Kidney (tissue), 14 donors: ENCODE data around the gene NEK7. TPM values are rescaled to one million over a fixed set of nuclear protein-coding genes. Genes with fewer than 3 reads are reported as not detected.

ENCODE experiments used
- DNase-seq, 5 donors: peaks; one replicate each; pipeline ENCODE4 v3.0.0-alpha.2; 2013 to 2020
- FAIRE-seq: peaks from 2 replicates; lab custom pipeline; 2012; peaks lifted over from hg19 to GRCh38; lab: Jason Lieb, UNC
- H3K27ac ChIP-seq, 2 donors: one replicate each; pipeline ENCODE4 v1.7.0; 2013; ENCODE audit warnings: low read depth in 2 of 2, low read length in 2 of 2, inconsistent platforms in 1 of 2
- H3K27me3 ChIP-seq: one replicate; pipeline ENCODE4 v1.7.1; 2013; ENCODE audit warnings: low read length, inconsistent platforms; ENCODE audit not compliant: control insufficient read depth, insufficient read depth
- H3K36me3 ChIP-seq, 3 donors: one replicate each; pipeline versions ENCODE4 v1.7.0 to v1.7.1; 2013; ENCODE audit warnings: low read length in 3 of 3, control low read depth in 1 of 3, inconsistent platforms in 1 of 3; ENCODE audit not compliant: insufficient read depth in 3 of 3, control insufficient read depth in 2 of 3
- H3K4me1 ChIP-seq, 3 donors: one replicate each; pipeline versions ENCODE4 v1.7.0 to v1.7.1; 2013; ENCODE audit warnings: low read length in 3 of 3, inconsistent platforms in 1 of 3, low read depth in 1 of 3; ENCODE audit not compliant: control insufficient read depth in 2 of 3, insufficient read depth in 2 of 3
- H3K4me3 ChIP-seq, 3 donors: one replicate each; pipeline versions ENCODE4 v1.7.0 to v1.8.1; 2013; ENCODE audit warnings: low read length in 3 of 3, control low read depth in 1 of 3, inconsistent platforms in 1 of 3
- H3K9ac ChIP-seq, 3 donors: one replicate each; pipeline versions ENCODE4 v1.7.0 to v1.7.1; 2013; ENCODE audit warnings: low read length in 3 of 3, control low read depth in 1 of 3, inconsistent platforms in 1 of 3
- H3K9me3 ChIP-seq, 3 donors: one replicate each; pipeline versions ENCODE4 v1.7.0 to v1.7.1; 2013; ENCODE audit warnings: low read length in 3 of 3, control low read depth in 1 of 3, inconsistent platforms in 1 of 3; ENCODE audit not compliant: control insufficient read depth in 2 of 3, insufficient read depth in 1 of 3
- CTCF ChIP-seq: IDR thresholded peaks from 3 replicates; pipeline ENCODE4 v1.5.1; 2012; ENCODE audit warnings: mild to moderate bottlenecking, moderate library complexity, borderline replicate concordance; ENCODE audit not compliant: insufficient read depth; ENCODE audit errors: extremely low read depth
- intact Hi-C: fragments of 100-400 bp; cut with DNase I; formaldehyde crosslinking; loops from one replicate; pipeline ENCODE4 v1.11.1; 2022
- polyA plus RNA-seq: library from polyadenylated mRNA; stranded (reverse); fragments of 350-450 nt; fragmentation: Illumina TruSeq; extraction: RNeasy Lipid Tissue Mini Kit (QIAGEN cat#74804); gene quantifications from one replicate; pipeline ENCODE4 v1.2.3, GENCODE V29; 2014; ENCODE audit warnings: low read depth, low replicate concordance; ENCODE audit not compliant: insufficient read depth
- total RNA-seq: library from RNA; stranded (reverse); fragmentation: NEBNext Ultra II Directional; extraction: Animal tissue kit (Norgen Biotek cat#: 25700); gene quantifications from one replicate; pipeline ENCODE4 v1.2.1, GENCODE V29; 2021
- donor health status: control.
- donor health status: control.
- donor health status: control.
- donor health status: control.
- donor health status: control.
- donor health status: DM: yes; HTN: yes; CAD: no.
- donor health status: Normal renal cell carcinoma (clear cell type).

Gene NEK7
- total and polyA plus RNA-seq, 2 donors from 2014 or later, result 17.3 to 65.5 TPM

GRCh38 chr1:198276241-198276640 lies 119.4 kb downstream of the NEK7 start:
- H3K27me3 ChIP-seq, result no peaks in the 10 kb centered on the region
- no peak for DNase-seq
- no peak for TF ChIP-seq CTCF
- no peak overlapping the region for H3K9ac ChIP-seq
- H3K27ac ChIP-seq, result no peak overlapping the region
- H3K4me3 ChIP-seq, result no peak overlapping the region
- FAIRE-seq, result no peak
- no peaks in the 10 kb centered on the region for H3K4me1 ChIP-seq
- no peaks in the 10 kb centered on the region for H3K9me3 ChIP-seq
- no peaks in the 10 kb centered on the region for H3K36me3 ChIP-seq
- intact Hi-C loops, result no loop called here

- Histone ChIP-seq H3K4me1 (no peaks in the 10 kb centered on the region), H3K36me3 (no peaks in the 10 kb centered on the region), H3K4me3 (no peak overlapping the region), H3K27ac (no peak overlapping the region), H3K27me3 (no peaks in the 10 kb centered on the region), H3K9ac (no peak overlapping the region), H3K9me3 (no peaks in the 10 kb centered on the region)
- intact Hi-C loops, result no loop called here
- FAIRE-seq, result no peak
- no peak for DNase-seq
- no peak for TF ChIP-seq CTCF
Measured at GRCh38 chr1:198278943-198279342, 122.1 kb downstream of the NEK7 start.

- Histone ChIP-seq H3K27me3 (no peaks in the 10 kb centered on the region), H3K36me3 (no peaks in the 10 kb centered on the region), H3K27ac (no peak overlapping the region), H3K9ac (no peak overlapping the region), H3K4me3 (no peak overlapping the region), H3K9me3 (no peaks in the 10 kb centered on the region), H3K4me1 (no peaks in the 10 kb centered on the region)
- FAIRE-seq (no peak), DNase-seq (no peak)
- TF ChIP-seq CTCF, result no peak
- intact Hi-C loops, result no loop called here
Measured at GRCh38 chr1:198280080-198280479, 123.3 kb downstream of the NEK7 start.

GRCh38 chr1:198281911-198282310 lies 125.1 kb downstream of the NEK7 start:
- FAIRE-seq (no peak), DNase-seq (no peak)
- no peak overlapping the region for H3K9ac ChIP-seq
- no peaks in the 10 kb centered on the region for H3K4me1 ChIP-seq
- H3K36me3 ChIP-seq, result no peaks in the 10 kb centered on the region
- no peak for TF ChIP-seq CTCF
- no peak overlapping the region for H3K4me3 ChIP-seq
- no peaks in the 10 kb centered on the region for H3K9me3 ChIP-seq
- no peaks in the 10 kb centered on the region for H3K27me3 ChIP-seq
- H3K27ac ChIP-seq, result no peak overlapping the region
- intact Hi-C loops, result no loop called here
